Endometrium (tissue), 2 donors: ENCODE results near the gene CLOCK.
A peak's percentile ranks its signal among the peaks of the same experiment; 100 is the strongest.
"Not testable (repeated sequence)": the region's sequence is repeated elsewhere in the genome, so short reads cannot be mapped to it uniquely, and the experiment has no call there.

Source experiments
- FAIRE-seq: peaks from 2 replicates; lab custom pipeline; 2012; peaks lifted over from hg19 to GRCh38; lab: Jason Lieb, UNC
- donor health status: control.
- donor health status: control.

CLOCK gene, protein sequence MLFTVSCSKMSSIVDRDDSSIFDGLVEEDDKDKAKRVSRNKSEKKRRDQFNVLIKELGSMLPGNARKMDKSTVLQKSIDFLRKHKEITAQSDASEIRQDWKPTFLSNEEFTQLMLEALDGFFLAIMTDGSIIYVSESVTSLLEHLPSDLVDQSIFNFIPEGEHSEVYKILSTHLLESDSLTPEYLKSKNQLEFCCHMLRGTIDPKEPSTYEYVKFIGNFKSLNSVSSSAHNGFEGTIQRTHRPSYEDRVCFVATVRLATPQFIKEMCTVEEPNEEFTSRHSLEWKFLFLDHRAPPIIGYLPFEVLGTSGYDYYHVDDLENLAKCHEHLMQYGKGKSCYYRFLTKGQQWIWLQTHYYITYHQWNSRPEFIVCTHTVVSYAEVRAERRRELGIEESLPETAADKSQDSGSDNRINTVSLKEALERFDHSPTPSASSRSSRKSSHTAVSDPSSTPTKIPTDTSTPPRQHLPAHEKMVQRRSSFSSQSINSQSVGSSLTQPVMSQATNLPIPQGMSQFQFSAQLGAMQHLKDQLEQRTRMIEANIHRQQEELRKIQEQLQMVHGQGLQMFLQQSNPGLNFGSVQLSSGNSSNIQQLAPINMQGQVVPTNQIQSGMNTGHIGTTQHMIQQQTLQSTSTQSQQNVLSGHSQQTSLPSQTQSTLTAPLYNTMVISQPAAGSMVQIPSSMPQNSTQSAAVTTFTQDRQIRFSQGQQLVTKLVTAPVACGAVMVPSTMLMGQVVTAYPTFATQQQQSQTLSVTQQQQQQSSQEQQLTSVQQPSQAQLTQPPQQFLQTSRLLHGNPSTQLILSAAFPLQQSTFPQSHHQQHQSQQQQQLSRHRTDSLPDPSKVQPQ

DNA sequence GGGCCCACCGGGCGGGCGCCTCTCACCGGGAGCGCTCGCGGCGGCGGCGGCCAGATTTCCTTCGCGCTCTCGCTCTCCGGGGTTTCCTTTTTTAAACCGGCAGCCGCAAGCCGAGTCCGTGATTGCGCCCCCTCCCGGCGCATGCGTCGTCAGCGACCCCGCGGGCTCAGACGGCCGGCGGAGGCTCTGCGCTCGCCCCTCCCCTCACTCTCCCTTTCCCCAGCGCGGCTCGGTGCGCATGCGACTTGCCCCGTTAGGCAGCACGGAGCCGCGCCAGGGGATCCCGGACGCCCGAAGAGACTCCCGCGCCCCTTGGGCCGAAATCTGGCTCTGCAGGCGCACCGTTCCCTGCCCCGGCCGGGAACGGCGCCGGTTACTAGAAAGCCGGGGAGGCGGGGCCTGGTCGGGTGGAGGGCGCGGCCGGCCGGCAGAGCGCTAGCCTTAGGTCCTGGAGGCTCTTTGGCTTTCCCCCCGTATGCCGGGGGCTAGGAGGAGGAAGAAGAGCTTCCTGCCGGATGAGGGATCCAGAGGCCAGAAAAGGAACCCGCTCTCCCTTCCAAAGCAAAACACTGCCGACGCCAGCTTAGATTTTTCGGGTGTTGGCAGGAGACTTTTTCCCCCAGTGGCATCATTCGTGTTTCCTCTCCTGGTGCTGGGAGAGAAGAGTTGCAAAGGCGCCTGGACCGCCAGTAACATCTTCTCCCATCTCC lies at the start of gene CLOCK:
CLOCK (minus strand) TSS at position 154 of the 710 bp plus-strand sequence. CDS start 64,124 bp downstream, outside the sequence.
- no peak for FAIRE-seq

DNA sequence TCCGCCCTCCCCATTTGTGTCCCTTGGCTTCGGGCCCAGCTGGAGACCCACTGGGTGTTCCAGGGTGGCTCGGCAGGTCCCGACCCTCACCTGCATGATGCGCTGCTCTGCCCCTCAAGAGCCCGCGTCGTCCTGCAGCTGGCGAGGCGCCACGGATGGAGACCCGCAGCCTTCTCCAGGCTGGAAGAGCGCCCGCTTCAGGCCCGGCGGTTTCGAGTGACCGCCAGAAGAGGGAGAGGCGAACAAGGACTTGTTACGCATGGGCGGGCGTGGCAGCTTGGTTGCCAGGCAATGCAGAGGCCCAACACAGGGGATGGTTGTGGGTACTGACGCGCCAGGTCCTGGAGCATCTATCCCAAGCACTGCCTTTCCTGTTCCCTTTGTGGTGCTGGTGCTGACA lies 45.3 kb upstream of the CLOCK start, which contains the start of gene PDCL2:
PDCL2 (minus strand) TSS at position 232 of the 400 bp plus-strand sequence; CDS start at position 96, 136 bp downstream.
- FAIRE-seq = no peak

DNA sequence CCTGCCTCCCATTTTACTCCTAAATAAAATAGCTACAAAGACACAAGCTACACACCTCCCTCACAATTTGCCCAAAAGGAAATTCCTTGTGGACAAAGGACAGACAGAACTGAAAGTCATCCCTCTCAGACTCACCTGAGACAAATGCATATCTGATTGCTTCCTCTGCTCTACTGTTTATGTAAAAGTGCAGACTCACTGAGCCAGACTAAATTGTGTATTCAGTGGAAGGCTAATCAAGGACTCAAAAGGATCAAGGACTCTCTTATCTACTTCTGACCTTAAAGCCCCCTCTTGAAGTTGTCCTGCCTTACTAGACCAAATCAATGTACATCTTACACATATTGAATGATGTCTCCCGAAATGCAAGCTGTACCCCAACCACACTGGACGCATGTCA lies 41.5 kb upstream of the CLOCK start:
- no peak for FAIRE-seq

DNA sequence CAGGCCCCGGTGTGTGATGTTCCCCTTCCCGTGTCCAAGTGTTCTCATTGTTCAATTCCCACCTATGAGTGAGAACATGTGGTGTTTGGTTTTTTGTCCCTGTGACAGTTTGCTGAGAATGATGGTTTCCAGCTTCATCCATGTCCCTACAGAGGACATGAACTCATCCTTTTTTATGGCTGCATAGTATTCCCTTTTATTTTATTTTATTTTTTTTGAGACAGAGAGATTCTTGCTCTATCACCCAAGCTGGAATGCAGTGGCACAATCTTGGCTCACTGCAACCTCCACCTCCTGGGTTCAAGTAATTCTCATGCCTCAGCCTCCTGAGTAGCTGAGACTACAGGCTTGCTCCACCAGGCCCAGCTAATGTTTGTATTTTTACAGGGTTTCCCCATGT lies 36.1 kb upstream of the CLOCK start:
- FAIRE-seq = not testable (repeated sequence)

DNA sequence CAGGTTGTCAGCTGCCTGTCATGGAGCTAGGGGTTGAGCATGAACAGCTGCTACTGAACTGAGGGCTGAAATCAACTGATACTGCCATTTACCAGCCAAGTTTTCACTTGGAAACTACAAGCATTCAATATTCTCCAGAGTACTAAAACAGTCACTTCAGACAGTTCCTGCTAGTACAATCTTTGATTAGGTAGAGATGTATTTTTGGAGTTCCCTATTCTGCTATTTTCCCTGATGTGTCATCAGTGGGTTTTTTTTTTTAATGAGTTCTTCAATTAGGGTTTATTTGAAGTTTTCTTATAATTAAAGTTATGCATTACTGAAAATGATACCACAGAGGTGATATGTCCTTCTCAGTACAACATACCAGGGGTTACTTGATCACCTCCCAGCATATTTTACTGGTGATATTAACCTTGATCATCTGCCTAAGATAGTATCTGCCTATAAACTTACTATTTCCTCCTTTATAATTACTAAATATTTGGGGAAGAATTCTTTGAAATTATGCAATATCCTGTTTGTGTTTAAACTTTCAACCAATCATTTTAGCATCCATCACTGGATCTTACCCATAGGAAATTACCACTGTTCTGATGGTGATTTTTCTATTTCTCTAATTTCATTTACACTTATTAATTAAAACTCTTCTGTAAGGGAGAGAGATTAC lies 31.8 kb upstream of the CLOCK start:
- FAIRE-seq = no peak

DNA sequence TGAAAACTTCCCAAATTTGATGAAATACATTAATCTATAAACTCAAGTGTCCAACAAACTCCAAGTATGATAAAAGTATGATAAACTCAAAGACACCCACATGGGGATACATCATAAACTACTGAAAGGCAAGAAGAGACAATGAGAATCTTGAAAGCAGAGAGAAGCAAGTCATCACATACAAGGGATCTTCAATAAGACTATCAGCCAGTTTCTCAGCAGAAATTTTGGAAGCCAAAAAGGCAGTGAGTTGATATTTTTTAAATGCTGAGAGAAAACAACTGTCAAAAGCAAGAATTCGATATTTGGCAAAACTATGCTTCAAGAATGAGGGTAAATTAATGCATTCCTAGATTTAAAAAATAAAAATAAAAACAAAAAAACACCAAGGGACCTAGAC lies 28.8 kb upstream of the CLOCK start:
- no peak for FAIRE-seq

DNA sequence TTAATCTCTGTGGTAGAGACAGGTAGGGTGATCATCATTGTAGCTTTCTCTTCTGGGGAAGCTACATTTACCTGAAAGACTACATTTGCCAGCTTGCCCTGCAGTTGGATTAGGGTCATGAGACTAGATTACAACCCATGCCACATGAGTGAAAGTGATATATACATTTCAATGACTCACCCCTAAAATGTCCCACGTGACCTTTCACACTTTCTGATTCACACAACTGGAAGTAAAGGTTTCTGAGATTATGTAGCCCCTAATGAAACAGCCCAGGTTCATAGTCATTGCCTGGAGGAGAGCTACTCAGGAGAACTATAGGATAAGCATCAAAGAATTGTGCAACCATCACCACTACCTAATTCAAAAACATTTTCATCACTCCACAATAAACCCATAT lies 27.5 kb upstream of the CLOCK start:
- FAIRE-seq = no peak

DNA sequence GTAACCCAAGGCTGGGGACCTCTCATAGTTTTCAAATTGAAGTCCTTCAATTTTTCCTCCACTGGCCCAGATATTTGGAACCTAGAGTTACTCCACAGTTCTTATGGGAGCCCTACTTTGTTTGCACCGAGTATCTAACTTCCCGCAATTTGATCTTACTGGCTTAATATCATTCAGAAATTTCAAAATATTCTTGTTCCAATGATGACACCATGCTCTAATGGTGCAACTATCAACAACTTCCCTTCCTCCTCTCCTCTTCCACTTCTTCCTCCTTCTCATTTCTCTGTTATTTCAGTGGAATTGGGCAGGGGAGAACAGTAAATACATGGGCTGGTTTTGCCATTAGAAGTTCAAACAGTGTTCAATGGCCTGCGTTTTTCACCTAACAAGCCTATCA lies 25.1 kb upstream of the CLOCK start:
- FAIRE-seq = no peak

DNA sequence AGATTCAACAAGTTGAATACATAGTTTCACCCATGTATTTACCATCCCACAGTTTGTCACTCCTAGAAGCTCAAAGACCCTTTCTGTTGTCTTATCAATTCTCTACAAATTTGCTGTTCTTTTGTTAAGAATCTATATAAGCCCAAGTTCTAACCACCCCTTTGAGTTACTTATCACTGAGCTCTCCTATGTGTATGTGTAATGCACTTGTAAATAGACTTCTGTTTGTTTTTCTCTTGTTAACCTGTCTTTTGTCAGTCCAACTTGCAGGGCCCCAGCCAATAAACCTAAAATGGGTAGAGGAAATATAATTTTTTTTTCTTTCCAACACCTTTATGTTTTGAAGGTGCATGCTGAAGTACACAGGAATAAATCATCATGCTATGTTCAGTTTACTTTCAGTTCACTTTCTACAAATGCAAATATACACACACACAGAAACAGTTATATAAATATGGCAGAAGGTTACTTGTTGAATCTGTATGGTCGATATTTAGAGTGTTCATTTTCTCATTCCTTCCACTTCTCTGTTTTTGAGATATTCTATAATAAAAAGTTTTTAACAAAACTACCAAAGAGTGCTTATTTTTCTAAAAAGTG lies 22.3 kb upstream of the CLOCK start:
- no peak for FAIRE-seq

DNA sequence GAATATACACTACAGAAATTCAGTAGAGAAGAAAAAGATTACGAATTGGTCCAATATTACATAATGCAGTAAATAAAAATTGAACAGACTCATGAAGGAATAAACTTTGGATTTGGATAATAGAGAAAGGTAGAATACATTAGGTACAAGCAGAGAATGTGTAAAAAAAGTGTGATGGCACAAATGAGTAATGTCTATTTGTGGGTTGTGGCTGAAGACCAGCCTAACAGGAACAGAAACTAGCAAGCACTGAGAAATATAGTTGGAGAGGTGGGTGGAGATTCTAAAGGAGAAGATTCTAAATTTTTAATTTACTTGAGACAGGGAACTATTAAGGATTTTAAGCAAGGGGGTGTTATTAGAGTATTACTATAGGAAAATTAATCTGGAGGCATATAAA lies 15.2 kb upstream of the CLOCK start:
- no peak for FAIRE-seq

DNA sequence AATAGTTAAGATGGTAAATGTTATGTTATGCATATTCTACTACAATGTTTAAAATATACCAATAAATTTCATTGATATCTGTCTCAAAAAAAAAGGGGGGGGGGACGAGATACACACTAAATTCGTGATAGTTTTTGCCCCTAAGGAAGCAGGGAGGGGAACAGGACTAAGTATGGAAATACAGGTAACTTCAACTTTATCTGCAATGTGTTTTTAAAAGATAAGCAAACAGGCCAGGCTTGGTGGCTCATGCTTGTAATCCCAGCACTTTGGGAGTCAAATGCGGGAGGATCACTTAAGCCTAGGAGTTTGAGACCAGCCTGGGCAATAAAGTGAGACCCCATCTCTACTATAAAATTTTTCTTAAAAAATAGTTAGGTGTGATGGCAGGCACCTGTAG lies 13.4 kb upstream of the CLOCK start:
- FAIRE-seq = no peak

DNA sequence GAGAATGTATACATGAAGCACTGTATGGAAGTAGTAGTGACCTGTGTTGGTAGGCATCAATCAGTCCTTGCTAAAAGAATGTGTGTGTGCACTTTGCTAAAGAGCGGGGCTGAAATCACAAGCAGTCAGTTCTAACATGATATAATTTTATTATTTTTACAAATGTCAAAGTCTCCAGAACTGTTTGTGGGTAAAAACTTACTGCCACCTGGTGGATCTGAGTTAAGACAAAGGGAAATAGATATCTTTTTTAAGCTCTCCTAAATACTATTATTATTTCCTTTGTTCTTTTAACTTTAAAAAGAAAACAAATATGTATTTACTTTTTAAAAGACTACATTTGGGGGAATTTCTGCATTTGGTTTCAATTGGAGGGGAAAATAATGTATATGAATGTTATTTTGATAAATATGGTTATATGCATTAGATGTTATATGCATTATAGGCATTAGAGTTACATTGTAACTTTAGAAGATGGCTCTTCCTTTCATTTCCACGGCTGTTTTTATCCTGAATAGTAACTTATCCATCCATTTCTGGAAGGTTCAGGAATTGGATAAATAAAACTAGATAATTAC lies 7.8 kb upstream of the CLOCK start:
- peak; percentile 89 for FAIRE-seq

DNA sequence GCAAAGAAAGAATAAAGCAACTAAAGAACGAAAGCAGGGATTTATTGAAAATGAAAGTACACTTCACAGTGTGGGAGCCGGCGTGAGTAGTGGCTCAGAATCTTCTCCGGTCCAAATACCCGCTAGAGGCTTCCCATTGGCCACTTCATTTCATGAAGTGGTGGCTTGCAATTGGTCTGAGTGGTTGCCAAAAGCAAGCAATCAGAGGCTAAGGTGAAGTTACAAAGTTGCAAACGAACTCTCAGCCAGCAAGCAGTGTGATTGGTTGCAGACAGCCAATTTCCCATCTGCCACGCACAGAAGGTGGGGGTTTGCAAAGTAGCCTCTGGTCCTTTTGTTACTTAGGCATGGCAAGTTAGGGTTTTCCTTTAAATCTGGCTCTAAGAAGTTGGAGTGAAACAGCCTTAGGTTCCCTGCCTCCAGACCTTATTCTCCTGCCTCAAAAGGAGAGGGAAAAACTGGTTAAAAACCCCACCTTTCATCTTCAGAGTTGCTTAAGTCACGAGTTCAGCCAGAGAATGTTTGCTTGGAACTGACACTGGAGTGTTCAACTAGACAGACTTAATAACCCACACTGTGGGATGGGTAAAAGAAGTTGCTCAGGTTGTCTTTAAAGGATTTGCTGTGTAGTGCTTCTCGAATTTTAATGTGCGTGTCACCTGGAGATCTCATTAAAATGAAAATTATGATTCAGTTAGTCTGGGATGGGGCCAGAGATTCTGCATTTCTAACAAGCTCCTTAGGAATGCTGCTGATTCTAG lies 6.9 kb upstream of the CLOCK start:
- peak; percentile 76 for FAIRE-seq

DNA sequence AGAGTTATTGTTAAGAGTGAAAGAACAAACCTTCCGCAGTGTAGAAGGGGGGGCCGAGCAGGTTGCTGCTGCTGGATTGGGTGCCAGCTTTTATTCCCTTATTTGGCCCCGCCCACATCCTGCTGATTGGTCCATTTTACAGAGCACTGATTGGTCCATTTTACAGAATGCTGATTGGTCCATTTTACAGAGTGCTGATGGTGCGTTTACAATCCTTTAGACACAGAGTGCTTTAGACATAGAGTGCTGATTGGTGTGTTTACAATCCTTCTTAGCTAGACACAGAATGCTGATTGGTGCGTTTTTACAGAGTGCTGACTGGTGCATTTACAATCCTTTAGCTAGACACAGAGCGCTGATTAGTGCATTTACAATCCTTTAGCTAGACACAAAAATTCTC lies 5.3 kb upstream of the CLOCK start:
- not testable (repeated sequence) for FAIRE-seq

DNA sequence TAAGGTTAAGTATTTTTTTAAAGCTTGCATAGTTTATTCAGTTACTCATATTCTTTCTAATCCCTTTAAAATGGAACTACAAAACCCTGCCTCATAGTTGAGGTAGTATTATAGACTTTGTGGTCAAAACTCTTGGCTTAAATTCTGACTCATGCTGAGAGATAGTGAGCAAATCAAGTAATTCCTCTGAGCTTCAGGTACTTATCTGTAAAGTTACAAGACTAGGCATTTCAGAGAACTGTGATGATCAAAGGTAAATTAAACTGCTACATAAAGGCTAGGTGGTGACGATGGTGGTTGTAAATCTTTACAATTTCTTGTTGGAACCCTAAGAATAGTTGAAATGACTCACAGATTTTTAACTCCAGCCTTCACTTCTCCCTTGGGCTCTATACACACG lies 3.2 kb upstream of the CLOCK start:
- no peak for FAIRE-seq

DNA sequence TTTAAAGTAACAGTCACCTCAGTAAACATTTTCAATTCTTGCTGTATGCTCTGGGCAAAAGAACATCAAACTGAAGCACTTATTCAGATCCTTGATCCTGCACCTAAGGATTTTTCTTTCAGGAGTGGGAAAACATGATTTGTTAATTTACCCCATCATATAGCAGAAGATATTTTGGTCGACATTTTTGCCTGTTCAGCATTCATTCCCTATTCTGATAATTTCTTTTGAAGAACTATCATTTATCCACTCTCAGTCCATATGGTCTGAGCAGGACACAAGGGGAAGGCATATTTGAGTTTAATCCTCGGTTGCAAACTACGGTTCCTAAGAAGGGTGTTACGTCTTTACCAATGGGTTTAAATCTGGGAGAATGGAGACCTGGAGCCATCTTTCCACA lies 1.2 kb upstream of the CLOCK start:
- FAIRE-seq = peak; percentile 41

DNA sequence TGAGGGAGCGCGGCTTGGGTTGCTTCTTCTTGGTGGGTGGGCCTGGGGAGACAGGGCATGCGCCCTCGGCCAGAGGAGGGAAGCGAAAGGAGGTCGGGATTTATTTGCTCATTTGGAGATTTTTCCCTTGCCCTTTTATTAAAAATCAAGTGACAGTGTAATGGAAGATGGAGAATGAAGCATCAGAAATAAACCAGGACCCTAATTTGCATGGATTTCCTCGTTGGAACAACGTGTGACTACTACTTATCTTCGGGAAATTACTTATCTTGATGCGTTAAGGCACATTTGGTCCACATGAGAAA lies 709 bp upstream of the CLOCK start:
- FAIRE-seq = no peak

DNA sequence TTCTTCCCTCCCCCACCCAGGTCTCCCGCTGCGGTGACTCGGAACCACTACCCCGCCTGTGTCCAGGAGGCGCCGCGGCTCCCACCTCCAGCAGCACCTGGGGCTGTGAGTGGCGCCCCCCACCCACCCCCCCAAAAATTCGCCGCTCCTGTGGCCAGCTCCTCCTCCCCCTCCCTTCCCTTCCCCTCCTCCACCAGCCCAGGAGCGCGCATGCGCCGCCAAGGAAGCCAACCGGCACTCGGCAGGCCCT lies 278 bp downstream of the CLOCK start:
- no peak for FAIRE-seq

DNA sequence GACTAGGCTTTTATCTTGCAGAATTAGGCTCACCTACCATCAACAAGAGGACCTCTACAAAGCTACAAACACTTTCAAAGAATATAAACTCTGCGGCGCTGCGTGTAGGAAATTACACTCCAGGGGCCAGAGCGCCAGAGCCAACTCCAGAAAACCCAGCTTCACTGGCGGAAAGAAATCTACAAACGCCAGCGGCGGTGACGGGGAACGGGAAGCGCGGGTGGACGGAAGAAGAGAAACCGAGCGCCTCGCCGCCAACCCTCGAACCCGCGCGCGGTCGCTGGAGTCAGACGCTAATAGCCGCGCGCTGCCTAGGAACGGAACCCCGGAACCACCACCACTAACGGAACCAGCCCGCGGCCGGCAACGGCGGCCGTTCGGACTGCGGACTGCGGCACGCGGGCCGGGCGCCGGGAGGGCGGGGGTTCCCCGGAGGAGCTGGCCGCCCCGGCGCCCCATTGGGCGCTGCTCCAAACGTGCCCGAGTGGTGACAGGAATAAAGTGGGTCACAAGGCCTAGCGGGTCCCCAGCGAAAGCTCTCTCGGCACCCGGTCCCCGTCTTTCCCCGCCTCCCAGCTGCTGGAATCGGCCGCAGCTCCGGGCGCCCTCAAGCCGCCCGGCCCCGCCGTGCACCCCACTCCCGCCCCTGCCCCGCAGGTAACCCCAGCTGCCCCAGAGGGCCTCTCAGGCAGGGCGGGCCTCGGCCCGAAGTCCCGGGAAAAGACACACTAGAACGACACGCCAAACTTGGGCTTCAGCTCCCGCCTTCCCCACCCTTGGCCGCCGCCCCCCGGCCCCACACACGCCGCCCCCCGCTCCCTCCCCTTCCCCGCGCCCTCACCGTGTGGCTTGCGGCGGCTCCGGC lies 836 bp downstream of the CLOCK start:
- FAIRE-seq = no peak

DNA sequence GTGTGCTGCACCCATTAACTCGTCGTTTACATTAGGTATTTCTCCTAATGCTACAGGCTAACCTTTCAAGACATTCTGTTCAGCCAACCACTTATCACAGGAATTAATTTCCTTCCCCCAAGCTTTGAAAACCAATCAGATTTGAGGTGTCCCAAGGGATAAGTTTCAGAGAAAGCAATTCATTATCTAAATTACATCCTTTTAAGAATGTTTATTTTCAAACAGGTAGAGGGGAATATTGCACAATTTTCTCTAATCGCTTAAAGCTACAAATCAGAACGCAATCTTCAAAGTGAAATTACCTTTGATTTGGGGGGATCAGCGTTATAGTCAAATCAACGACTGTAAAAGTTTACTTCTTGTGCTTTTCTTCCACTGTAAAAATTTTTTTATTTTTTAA lies 1.6 kb downstream of the CLOCK start:
- no peak for FAIRE-seq
